ENCODE measurements around the gene YIPF3.

- no peak for TF ChIP-seq ESRRG (CRISPR knock-in tag; IDR thresholded peaks at IDR 0.05)
- no peak for TF ChIP-seq ARNTL (CRISPR knock-in tag; IDR thresholded peaks at IDR 0.05; ENCODE audit: borderline replicate concordance, low read depth)
Observed at GRCh38 chr6:43494766-43495165, 22.0 kb downstream of the YIPF3 start.

Data from SK-N-SH treated with all-trans-retinoic acid at 6 μM for 48 hours (cell line).